ENCODE data around the gene UBAC1. TPM values are rescaled to one million over a fixed set of nuclear protein-coding genes. Genes with fewer than 3 reads are reported as not detected.

The UBAC1 gene
- total and polyA plus RNA-seq, 10 of the 15 experiments (the other 5 are each of a cell fraction or from before 2014, with no cell fraction given): 16.7 to 54.6 (median 38.5) TPM

DNA sequence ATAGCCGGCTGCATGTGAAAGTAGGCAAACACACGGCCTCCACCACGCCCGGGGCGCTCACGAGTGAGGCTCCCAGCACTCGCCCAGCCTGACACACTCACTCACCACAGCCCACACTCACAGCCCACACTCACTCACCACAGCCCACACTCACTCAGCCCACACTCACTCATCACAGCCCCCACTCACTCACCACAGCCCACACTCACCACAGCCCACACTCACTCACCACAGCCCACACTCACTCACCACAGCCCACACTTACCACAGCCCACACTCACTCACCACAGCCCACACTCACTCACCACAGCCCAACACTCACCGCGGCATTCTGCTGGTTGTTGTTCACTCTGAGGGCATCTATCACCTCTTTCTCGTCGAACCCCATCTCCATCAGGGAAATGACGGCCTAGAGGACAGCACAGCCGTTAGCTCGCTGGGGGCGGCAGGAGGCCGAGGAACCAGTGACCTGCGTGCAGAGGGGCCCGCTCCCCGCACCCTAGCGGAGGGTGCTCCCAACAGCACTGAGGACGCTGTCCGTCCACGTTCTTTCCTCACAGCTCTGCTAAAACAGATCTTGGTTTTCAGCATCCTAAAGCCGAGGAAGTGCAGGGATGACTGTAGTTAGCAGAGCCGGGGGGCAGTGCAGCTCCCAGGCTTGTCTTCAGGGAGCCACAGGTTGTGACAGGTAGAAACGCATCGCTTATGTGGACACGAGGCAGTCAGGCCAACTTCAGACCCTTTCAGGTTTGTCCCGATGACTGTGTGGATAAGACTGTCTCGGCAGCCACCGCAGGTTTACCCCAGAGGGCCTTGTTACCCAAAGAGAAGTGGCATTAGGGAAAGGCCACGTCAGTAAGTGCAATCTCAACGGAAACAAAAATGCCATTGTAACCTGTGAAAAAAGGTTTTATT, 21.6 kb downstream of the UBAC1 start:
- no peak for DNase-seq (ENCODE audit: low read depth, low spot score)
- Histone ChIP-seq H2AFZ (ENCODE audit: control insufficient read depth, low read depth, low read length) (no peak overlapping the region), H3K4me3 (no peak overlapping the region), H3K27ac (ENCODE audit: control insufficient read depth, insufficient read depth) (no peak overlapping the region), H3K9ac (ENCODE audit: control insufficient read depth, insufficient read depth, low read length) (no peak overlapping the region), H3K9me3 (replicated peaks; ENCODE audit: control insufficient read depth, insufficient read depth, low read length) (no peaks in the 10 kb centered on the region; the same call in 2 of the 3 replicates), H3K79me2 (ENCODE audit: control insufficient read depth, insufficient read depth, low read length) (no peaks in the 10 kb centered on the region), H3K36me3 (ENCODE audit: control insufficient read depth in 2 of 2, insufficient read depth in 2 of 2, low read length in 1 of 2) (peaks cover 6 to 21% of the 10 kb centered on the region in 2 experiments; a peak in 3 of 4 replicates), H3K4me2 (ENCODE audit: control insufficient read depth, insufficient read depth) (no peak overlapping the region), H3K27me3 (replicated peaks in 1 of 2; ENCODE audit: control insufficient read depth in 2 of 2, insufficient read depth in 2 of 2, low read length in 1 of 2) (no peaks in the 10 kb centered on the region), H4K20me1 (ENCODE audit: control insufficient read depth, insufficient read depth) (no peaks in the 10 kb centered on the region), H3K4me1 (ENCODE audit: control insufficient read depth, insufficient read depth, low read length) (no peaks in the 10 kb centered on the region)
- no peak for ATAC-seq
- RAD21 ChIA-PET (ENCODE audit: unreplicated experiment): no interaction called here
- in situ Hi-C loops (cut with MboI) (no loop called here), intact Hi-C loops (cut with micrococcal nuclease; ENCODE audit: unreplicated experiment) (no loop called here)
- CTCF ChIA-PET: no interaction called here
- POLR2A ChIA-PET: no interaction called here
- BruUV-seq (replicated peaks): no TSS peak
- no peak for FAIRE-seq
- WGBS (ENCODE audit: insufficient coverage, insufficient replicate concordance, low lambda C conversion rate, missing lambda C conversion rate): 80% methylated on average over 30 of the region's 33 CpGs
- SMC1A ChIA-PET (ENCODE audit: uncharacterized antibody, unreplicated experiment): no interaction called here
- TF ChIP-seq KLF5 (IDR thresholded peaks at IDR 0.05; ENCODE audit: partially characterized antibody) (no peak), TAF1 (IDR thresholded peaks at IDR 0.05; ENCODE audit: borderline replicate concordance, low read depth, low read length) (no peak), HDAC6 (IDR thresholded peaks at IDR 0.05; ENCODE audit: unreplicated experiment) (no peak), CBX5 (IDR thresholded peaks at IDR 0.05; ENCODE audit: low read depth) (no peak), TCF12 (IDR thresholded peaks at IDR 0.05; ENCODE audit: low read depth, low read length) (0 out of 2 replicates have a peak, but pooled peaks have one; percentile 29), MXI1 (IDR thresholded peaks at IDR 0.05; ENCODE audit: low read depth, low read length) (no peak), RFX5 (IDR thresholded peaks at IDR 0.05; ENCODE audit: low read depth, low read length) (no peak), NFIC (IDR thresholded peaks at IDR 0.05; ENCODE audit: low read depth, low read length) (peak; percentile 72), NFYB (IDR thresholded peaks at IDR 0.05; ENCODE audit: insufficient read depth, low read depth, low read length) (no peak), PML (IDR thresholded peaks at IDR 0.05; ENCODE audit: low read length) (no peak), ESRRA (IDR thresholded peaks at IDR 0.05; ENCODE audit: low read length) (no peak), MTA2 (IDR thresholded peaks at IDR 0.05; ENCODE audit: low read depth) (0 out of 2 replicates have a peak, but pooled peaks have one; percentile 17), EZH2 (IDR thresholded peaks at IDR 0.05; ENCODE audit: borderline replicate concordance, control insufficient read depth, low read depth, low read length) (peak; percentile 90; the same call in 1 of the 2 replicates), ETV6 (conservative IDR thresholded peaks at IDR 0.05 in 1 of 2, IDR thresholded peaks at IDR 0.05 in 1 of 2; ENCODE audit: borderline replicate concordance in 1 of 2, low read depth in 1 of 2) (no peak), RUNX3 (IDR thresholded peaks at IDR 0.05; ENCODE audit: low read length) (peak; percentile 99), SIN3A (IDR thresholded peaks at IDR 0.05; ENCODE audit: low read depth, low read length) (no peak), BHLHE40 (IDR thresholded peaks at IDR 0.05; ENCODE audit: borderline replicate concordance in 1 of 2, low read depth in 2 of 2, low read length in 1 of 2) (no peak), MTA3 (IDR thresholded peaks at IDR 0.05; ENCODE audit: borderline replicate concordance, low read length) (peak; percentile 44; the same call in 1 of the 2 replicates), ZNF217 (IDR thresholded peaks at IDR 0.05) (no peak), MYB (IDR thresholded peaks at IDR 0.05; ENCODE audit: borderline replicate concordance, low read depth, low read length) (no peak), ATF7 (IDR thresholded peaks at IDR 0.05; ENCODE audit: low read depth) (no peak)
- TF ChIP-seq, protein P1, sequence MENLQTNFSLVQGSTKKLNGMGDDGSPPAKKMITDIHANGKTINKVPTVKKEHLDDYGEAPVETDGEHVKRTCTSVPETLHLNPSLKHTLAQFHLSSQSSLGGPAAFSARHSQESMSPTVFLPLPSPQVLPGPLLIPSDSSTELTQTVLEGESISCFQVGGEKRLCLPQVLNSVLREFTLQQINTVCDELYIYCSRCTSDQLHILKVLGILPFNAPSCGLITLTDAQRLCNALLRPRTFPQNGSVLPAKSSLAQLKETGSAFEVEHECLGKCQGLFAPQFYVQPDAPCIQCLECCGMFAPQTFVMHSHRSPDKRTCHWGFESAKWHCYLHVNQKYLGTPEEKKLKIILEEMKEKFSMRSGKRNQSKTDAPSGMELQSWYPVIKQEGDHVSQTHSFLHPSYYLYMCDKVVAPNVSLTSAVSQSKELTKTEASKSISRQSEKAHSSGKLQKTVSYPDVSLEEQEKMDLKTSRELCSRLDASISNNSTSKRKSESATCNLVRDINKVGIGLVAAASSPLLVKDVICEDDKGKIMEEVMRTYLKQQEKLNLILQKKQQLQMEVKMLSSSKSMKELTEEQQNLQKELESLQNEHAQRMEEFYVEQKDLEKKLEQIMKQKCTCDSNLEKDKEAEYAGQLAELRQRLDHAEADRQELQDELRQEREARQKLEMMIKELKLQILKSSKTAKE (IDR thresholded peaks at IDR 0.05; ENCODE audit: low read depth, poor library complexity, severe bottlenecking): no peak
- TF ChIP-seq, protein P2, sequence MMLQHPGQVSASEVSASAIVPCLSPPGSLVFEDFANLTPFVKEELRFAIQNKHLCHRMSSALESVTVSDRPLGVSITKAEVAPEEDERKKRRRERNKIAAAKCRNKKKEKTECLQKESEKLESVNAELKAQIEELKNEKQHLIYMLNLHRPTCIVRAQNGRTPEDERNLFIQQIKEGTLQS (IDR thresholded peaks at IDR 0.05; ENCODE audit: borderline replicate concordance, extremely low read depth, low read depth, low read length): no peak
